Epithelial cell of prostate (primary cell): ENCODE results near the gene MALAT1.
A peak's percentile ranks its signal among the peaks of the same experiment; 100 is the strongest.

Experiments used
- DNase-seq: peaks from one replicate; pipeline ENCODE4 v3.0.0-alpha.2; 2011; ENCODE audit warnings: low read depth, low spot score
- H3K27ac ChIP-seq: fragments of 450-650 bp; 2 replicates; pipeline ENCODE4 v1.5.1; 2017; ENCODE audit warnings: mild to moderate bottlenecking

MALAT1 gene

GRCh38 chr11:65537620-65538231, 38.9 kb downstream of the MALAT1 start:
- DNase-seq: no peak

GRCh38 chr11:65538232-65538914, 39.5 kb downstream of the MALAT1 start:
- no peak for DNase-seq

More at GRCh38 chr11:65537620-65538231, 38.9 kb downstream of the MALAT1 start:
- no peak overlapping the region for H3K27ac ChIP-seq

GRCh38 chr11:65538915-65539743, 40.3 kb downstream of the MALAT1 start:
- H3K27ac ChIP-seq: peak overlapping the region; percentile 82
- no peak for DNase-seq

More at GRCh38 chr11:65538232-65538914, 39.5 kb downstream of the MALAT1 start:
- no peak overlapping the region for H3K27ac ChIP-seq

- no peak for DNase-seq
- H3K27ac ChIP-seq: peak overlapping the region; percentile 82
Measured at GRCh38 chr11:65539744-65540289, 41.0 kb downstream of the MALAT1 start.

GRCh38 chr11:65540290-65541092, 41.6 kb downstream of the MALAT1 start:
- peak; percentile 43 for DNase-seq
- peak overlapping the region; percentile 82 for H3K27ac ChIP-seq

- peak; percentile 52 for DNase-seq
- H3K27ac ChIP-seq: peak overlapping the region; percentile 82
Measured at GRCh38 chr11:65541093-65541982, 42.5 kb downstream of the MALAT1 start.

GRCh38 chr11:65542738-65543390, 44.0 kb downstream of the MALAT1 start:
- DNase-seq: no peak

GRCh38 chr11:65545853-65546216, 47.0 kb downstream of the MALAT1 start:
- DNase-seq: no peak
- no peak overlapping the region for H3K27ac ChIP-seq

More at GRCh38 chr11:65542738-65543390, 44.0 kb downstream of the MALAT1 start:
- H3K27ac ChIP-seq: no peak overlapping the region

- no peak for DNase-seq
- H3K27ac ChIP-seq: no peak overlapping the region
Measured at GRCh38 chr11:65546217-65546958, 47.5 kb downstream of the MALAT1 start.

- H3K27ac ChIP-seq: no peak overlapping the region
- DNase-seq: no peak
Measured at GRCh38 chr11:65547446-65548125, 48.7 kb downstream of the MALAT1 start.

GRCh38 chr11:65548395-65548794, 49.5 kb downstream of the MALAT1 start:
- no peak overlapping the region for H3K27ac ChIP-seq

GRCh38 chr11:65549096-65549495, 50.3 kb downstream of the MALAT1 start:
- DNase-seq: no peak
- no peak overlapping the region for H3K27ac ChIP-seq

More at GRCh38 chr11:65548395-65548794, 49.5 kb downstream of the MALAT1 start:
- no peak for DNase-seq

- no peak overlapping the region for H3K27ac ChIP-seq
- DNase-seq: no peak
Measured at GRCh38 chr11:65551572-65552387, 52.9 kb downstream of the MALAT1 start.

- no peak for DNase-seq
- H3K27ac ChIP-seq: no peak overlapping the region
Measured at GRCh38 chr11:65552388-65552951, 53.6 kb downstream of the MALAT1 start.

GRCh38 chr11:65553301-65554001, 54.6 kb downstream of the MALAT1 start:
- DNase-seq: no peak
- H3K27ac ChIP-seq: no peak overlapping the region
